Measurements from ENCODE around the gene RFX2.

The RFX2 gene

GRCh38 chr19:6023936-6024335, 86.4 kb downstream of the RFX2 start:
- H3K4me1 Mint-ChIP-seq = peaks cover 17% of the 10 kb centered on the region
- DNase-seq (no peak), ATAC-seq (no peak)
- peak overlapping the region in 1 of 2 donors; percentile 54 for H3K27ac Mint-ChIP-seq
- no peaks in the 10 kb centered on the region for H3K27me3 Mint-ChIP-seq
- H3K4me3 Mint-ChIP-seq = no peak overlapping the region
- no peaks in the 10 kb centered on the region for H3K9me3 Mint-ChIP-seq

- H3K4me3 Mint-ChIP-seq = no peak overlapping the region
- ATAC-seq (no peak), DNase-seq (no peak)
- no peaks in the 10 kb centered on the region for H3K9me3 Mint-ChIP-seq
- H3K27me3 Mint-ChIP-seq = no peaks in the 10 kb centered on the region
- H3K27ac Mint-ChIP-seq = peak overlapping the region; percentile 46 to 59
- peaks cover 17% of the 10 kb centered on the region for H3K4me1 Mint-ChIP-seq
Measured at GRCh38 chr19:6023085-6023682, 87.1 kb downstream of the RFX2 start.

GRCh38 chr19:6022570-6023064, 87.7 kb downstream of the RFX2 start:
- no peak overlapping the region for H3K27ac Mint-ChIP-seq
- peaks cover 17% of the 10 kb centered on the region for H3K4me1 Mint-ChIP-seq
- DNase-seq = no peak
- no peaks in the 10 kb centered on the region for H3K9me3 Mint-ChIP-seq
- peak; percentile 19 for ATAC-seq
- H3K4me3 Mint-ChIP-seq = no peak overlapping the region
- no peaks in the 10 kb centered on the region for H3K27me3 Mint-ChIP-seq

- Mint-ChIP-seq H3K27me3 (no peaks in the 10 kb centered on the region), H3K4me1 (peaks cover 17% of the 10 kb centered on the region), H3K4me3 (no peak overlapping the region), H3K27ac (peak overlapping the region in 1 of 2 donors; percentile 30), H3K9me3 (no peaks in the 10 kb centered on the region)
- DNase-seq (peak; percentile 78 to 81), ATAC-seq (peak; percentile 98)
Measured at GRCh38 chr19:6021878-6022569, 88.3 kb downstream of the RFX2 start.

GRCh38 chr19:6020972-6021805, 89.1 kb downstream of the RFX2 start:
- no peak overlapping the region for H3K4me3 Mint-ChIP-seq

GRCh38 chr19:6020166-6020882, 90.0 kb downstream of the RFX2 start:
- no peak for DNase-seq

More at GRCh38 chr19:6020972-6021805, 89.1 kb downstream of the RFX2 start:
- Mint-ChIP-seq H3K4me1 (peaks cover 17% of the 10 kb centered on the region), H3K27me3 (no peaks in the 10 kb centered on the region), H3K9me3 (no peaks in the 10 kb centered on the region), H3K27ac (peak overlapping the region in 1 of 2 donors; percentile 8)
- no peak for DNase-seq
- no peak for ATAC-seq

GRCh38 chr19:6018786-6019185, 91.5 kb downstream of the RFX2 start:
- ATAC-seq = no peak
- Mint-ChIP-seq H3K27me3 (no peaks in the 10 kb centered on the region), H3K9me3 (no peaks in the 10 kb centered on the region), H3K27ac (no peak overlapping the region), H3K4me1 (peaks cover 17% of the 10 kb centered on the region), H3K4me3 (no peak overlapping the region)
- no peak for DNase-seq

More at GRCh38 chr19:6020166-6020882, 90.0 kb downstream of the RFX2 start:
- H3K4me1 Mint-ChIP-seq = peaks cover 17% of the 10 kb centered on the region
- no peak for ATAC-seq
- H3K27ac Mint-ChIP-seq = no peak overlapping the region
- H3K4me3 Mint-ChIP-seq = no peak overlapping the region
- H3K9me3 Mint-ChIP-seq = no peaks in the 10 kb centered on the region
- H3K27me3 Mint-ChIP-seq = no peaks in the 10 kb centered on the region

GRCh38 chr19:6017576-6017975, 92.7 kb downstream of the RFX2 start:
- no peak for ATAC-seq
- Mint-ChIP-seq H3K27me3 (no peaks in the 10 kb centered on the region), H3K9me3 (no peaks in the 10 kb centered on the region), H3K27ac (no peak overlapping the region), H3K4me1 (peaks cover 15% of the 10 kb centered on the region), H3K4me3 (no peak overlapping the region)
- no peak for DNase-seq

GRCh38 chr19:6015841-6016545, 94.3 kb downstream of the RFX2 start:
- DNase-seq (no peak), ATAC-seq (no peak)
- no peaks in the 10 kb centered on the region for H3K27me3 Mint-ChIP-seq
- H3K27ac Mint-ChIP-seq = no peak overlapping the region
- H3K9me3 Mint-ChIP-seq = no peaks in the 10 kb centered on the region
- no peak overlapping the region for H3K4me3 Mint-ChIP-seq
- H3K4me1 Mint-ChIP-seq = no peaks in the 10 kb centered on the region

GRCh38 chr19:6014551-6015135, 95.7 kb downstream of the RFX2 start:
- Mint-ChIP-seq H3K4me3 (no peak overlapping the region), H3K4me1 (no peaks in the 10 kb centered on the region), H3K27me3 (no peaks in the 10 kb centered on the region), H3K27ac (peak overlapping the region in 1 of 2 donors; percentile 59), H3K9me3 (no peaks in the 10 kb centered on the region)
- no peak for DNase-seq
- no peak for ATAC-seq

GRCh38 chr19:6012426-6013170, 97.7 kb downstream of the RFX2 start:
- no peak for DNase-seq
- Mint-ChIP-seq H3K27ac (no peak overlapping the region), H3K4me3 (no peak overlapping the region), H3K27me3 (no peaks in the 10 kb centered on the region), H3K4me1 (no peaks in the 10 kb centered on the region), H3K9me3 (no peaks in the 10 kb centered on the region)
- ATAC-seq = no peak

GRCh38 chr19:6011794-6012193, 98.5 kb downstream of the RFX2 start:
- Mint-ChIP-seq H3K27me3 (no peaks in the 10 kb centered on the region), H3K27ac (no peak overlapping the region), H3K4me3 (no peak overlapping the region), H3K4me1 (no peaks in the 10 kb centered on the region), H3K9me3 (no peaks in the 10 kb centered on the region)
- ATAC-seq (no peak), DNase-seq (no peak)

- Mint-ChIP-seq H3K9me3 (no peaks in the 10 kb centered on the region), H3K27ac (peak overlapping the region in 1 of 2 donors; percentile 82), H3K4me3 (no peak overlapping the region), H3K27me3 (no peaks in the 10 kb centered on the region), H3K4me1 (no peaks in the 10 kb centered on the region)
- ATAC-seq (no peak), DNase-seq (no peak)
Measured at GRCh38 chr19:6011206-6011605, 99.1 kb downstream of the RFX2 start.

- ATAC-seq (no peak), DNase-seq (no peak)
- Mint-ChIP-seq H3K4me1 (no peaks in the 10 kb centered on the region), H3K9me3 (no peaks in the 10 kb centered on the region), H3K27ac (no peak overlapping the region), H3K4me3 (no peak overlapping the region), H3K27me3 (no peaks in the 10 kb centered on the region)
Measured at GRCh38 chr19:6010107-6010506, 100.2 kb downstream of the RFX2 start.

Measured in stimulated activated naive CD8-positive, alpha-beta T cell treated with anti-CD3 and anti-CD28 coated beads, Interleukin-15, amount 100 ng/mL, for 72 hours (primary cell).